GM18870 (cell line): ENCODE results near the gene LHX3.

ENCODE experiments used
- ATAC-seq: cut with Tn5 transposase; IDR thresholded peaks from one replicate; pipeline ENCODE4 v1.9.1; 2021; ENCODE audit warnings: moderate library complexity; ENCODE audit not compliant: unreplicated experiment

The LHX3 gene

DNA sequence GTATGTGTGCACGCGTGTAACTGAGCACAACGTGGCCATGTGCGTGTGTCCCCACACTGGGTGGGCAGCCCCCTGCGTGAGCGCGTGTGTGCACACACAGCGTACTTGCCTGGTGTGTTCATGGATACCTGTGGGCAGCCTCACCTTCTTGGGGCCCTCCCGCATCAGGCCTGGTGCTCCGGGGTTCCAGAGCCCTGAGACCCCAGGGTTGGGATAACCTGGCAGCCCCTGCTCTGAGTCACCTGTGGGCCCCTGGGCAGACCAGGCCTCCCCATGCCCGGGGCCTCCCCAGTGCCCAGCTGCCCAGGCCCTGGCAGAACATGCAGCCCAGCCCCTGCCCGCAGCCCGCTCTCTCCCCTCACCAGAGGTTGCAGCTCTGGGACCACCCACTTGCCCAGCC lies 25.2 kb downstream of the LHX3 start:
- ATAC-seq = no peak

DNA sequence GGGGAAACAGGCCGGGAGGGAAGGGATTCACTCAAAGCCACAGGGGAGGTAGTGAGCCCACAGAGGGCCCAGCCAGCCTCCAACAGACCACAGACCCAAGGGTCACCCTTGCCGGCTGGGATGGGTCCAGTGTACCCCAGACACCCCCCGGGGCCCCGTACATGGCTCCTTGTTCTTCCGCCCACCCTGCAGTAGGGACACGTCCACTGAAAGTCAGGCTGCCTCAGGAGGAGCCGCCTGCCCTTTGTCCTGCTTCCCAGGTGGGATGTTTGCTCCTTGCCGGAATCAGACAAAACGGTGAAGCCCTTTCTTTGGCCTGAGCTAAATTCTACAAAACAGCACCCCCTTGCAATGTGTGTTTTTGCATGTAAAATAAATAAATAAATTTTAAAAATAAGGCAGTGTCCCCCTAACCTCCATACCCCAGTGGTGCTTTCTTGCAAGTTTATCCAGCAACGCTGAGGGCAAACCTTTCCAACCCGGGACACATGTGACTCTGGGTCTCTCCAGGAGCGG lies 25.8 kb downstream of the LHX3 start:
- no peak for ATAC-seq

DNA sequence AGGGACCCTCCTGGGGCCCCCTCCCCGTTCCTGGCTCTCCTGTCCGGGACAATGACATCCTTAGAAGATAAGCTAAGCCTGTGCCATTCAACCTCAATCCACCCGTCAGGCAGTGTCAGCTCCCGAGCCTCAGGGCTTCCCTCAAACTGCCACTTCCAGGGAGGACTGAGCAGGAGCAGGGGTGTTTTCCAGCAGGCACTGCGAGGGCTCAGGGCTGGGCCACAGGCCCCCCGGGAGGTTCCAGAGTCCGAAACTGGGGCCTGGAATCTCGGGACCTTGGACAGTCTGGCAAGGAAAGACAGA lies 26.2 kb downstream of the LHX3 start:
- ATAC-seq = no peak

DNA sequence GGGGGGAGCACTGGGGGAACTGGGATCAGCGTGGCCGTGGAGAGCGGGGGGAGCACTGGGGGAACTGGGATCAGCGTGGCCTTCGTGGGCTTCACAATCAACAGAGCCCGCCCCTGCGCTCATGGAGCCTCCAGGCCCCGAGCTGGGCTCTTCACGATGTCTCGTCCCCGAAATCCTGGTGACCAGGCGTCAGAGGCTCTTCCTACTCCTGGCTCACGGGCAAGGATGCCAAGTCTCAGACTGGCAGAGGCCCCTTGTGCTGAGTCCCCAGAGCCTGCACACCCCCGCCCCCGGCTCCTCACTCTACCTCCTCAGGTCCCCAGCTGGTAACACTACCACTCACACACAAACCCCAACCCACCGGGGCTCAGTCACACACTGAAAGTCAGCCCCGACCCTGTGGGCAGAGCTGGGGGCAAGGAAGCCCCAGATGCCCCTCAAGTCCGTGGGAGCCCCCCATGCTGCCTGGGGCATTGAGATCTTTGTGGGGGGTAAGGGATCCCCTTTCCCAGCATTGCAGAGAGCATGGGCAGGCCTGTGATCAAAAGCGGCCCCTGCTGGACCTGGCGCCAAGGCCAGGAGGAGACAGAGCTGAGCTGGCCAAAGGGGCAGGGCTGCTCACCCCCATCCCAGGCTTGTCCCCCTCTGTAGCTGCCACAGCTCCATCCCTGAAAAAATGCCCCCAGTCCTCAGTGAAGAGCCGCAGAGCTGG lies 26.7 kb downstream of the LHX3 start:
- no peak for ATAC-seq

DNA sequence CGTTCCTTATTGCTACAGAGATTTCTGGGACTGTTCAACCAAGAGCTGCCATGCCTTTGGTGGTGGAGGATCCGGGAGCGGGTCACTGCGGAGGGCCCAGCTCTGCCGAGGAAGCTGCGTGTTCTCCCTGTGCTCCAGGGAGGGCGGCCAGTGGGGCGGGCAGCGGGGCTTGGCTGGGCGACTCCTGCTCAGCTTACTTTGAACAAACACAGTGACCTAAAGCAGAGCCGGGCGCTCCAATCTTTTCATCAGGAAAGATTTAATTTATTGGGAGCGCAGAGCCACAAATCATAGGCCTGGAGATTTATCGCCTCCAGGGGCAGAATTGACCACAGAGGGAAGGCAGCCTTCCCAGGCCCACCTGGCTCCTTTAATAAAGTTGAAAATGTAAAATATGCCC lies 27.7 kb downstream of the LHX3 start:
- ATAC-seq = no peak

DNA sequence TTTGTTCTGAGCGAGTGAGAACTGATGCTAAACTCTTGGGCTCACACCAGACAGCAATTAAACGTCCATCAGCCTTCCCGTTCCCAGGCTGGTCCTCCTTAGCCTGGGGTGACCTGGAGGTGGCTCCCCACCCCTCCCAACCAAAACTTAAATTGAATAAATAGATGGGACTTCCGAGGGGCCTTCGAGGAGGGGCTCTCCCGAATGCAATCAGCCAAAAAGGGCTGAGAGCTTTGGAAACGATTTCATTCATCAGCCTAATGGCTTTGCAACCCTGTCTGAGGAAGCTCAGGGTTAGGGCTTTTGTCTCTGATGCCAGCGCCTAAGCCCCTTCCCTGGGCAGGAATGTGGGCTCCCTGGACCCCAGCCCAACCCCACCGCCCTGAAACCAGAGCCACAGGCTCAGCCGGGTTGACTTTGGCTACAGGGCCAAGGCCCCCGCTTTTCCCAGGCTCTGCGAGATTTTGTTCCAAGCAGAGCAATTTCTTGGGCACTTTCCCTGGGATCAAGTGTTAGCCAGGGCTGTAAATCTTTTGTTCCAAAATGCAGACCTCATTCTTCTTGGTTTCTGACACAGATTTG lies 29.2 kb downstream of the LHX3 start:
- no peak for ATAC-seq

DNA sequence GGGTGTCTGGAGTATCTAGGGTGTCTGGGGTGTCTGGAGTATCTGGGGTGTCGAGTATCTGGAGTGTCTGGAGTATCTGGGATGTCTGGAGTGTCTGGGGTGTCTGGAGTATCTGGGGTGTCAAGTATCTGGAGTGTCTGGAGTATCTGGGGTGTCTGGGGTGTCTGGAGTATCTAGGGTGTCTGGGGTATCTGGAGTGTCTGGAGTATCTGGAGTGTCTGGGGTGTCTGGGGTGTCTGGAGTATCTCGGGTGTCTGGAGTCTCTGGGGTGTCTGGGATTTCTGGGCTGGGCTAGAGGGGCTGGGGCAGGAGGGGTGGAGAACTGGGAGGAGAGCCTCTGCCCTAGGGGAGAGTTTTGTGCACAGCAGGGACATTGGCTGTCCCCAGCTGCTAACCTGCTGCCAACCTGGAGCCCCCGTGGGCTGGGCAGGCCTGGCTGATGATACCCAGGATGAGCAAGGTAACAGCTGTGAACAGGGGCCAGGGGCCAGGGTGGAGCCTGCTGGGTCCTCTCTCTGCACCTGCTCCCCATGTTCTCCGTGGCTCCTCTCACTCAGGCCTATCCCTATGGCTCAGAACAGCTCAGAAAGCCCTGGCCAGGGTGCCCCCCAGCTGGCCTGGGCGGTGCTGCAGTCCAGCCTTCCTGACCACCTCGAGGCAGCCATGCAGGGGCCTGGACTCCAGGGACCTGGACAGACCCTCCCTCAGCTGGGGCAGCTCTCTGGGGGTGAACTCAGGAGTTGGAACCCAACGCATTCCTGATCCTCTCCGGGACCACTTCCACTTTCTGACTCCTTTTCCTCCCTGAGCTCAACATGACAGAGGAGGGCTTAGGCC lies 29.9 kb downstream of the LHX3 start:
- no peak for ATAC-seq

DNA sequence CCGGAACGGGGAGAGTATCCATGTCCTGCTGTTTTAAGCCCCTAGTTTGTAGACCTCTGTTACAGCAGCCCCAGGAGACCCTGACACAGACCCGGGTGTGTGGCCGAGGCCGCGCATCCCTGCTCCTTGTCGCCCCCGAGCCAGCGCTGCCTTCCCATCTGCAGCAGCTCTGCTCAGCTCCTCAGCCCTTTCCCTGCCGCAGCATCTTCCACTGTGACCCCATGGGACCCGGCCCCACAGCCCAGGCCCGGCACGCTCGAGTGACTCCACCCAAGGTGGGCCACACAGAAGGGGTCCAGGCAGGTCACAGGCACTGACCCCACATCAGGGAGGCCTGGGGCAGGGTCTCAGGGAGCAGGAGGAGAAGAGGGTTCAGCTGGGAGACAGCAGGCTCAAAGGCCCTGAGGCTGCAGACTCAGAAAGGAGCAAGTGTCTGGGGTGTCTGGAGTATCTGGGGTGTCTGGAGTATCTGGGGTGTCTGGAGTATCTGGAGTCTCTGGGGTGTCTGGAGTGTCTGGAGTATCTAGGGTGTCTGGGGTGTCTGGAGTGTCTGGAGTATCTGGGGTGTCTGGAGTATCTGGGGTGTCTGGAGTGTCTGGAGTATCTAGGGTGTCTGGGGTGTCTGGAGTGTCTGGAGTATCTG lies 31.2 kb downstream of the LHX3 start:
- no peak for ATAC-seq

DNA sequence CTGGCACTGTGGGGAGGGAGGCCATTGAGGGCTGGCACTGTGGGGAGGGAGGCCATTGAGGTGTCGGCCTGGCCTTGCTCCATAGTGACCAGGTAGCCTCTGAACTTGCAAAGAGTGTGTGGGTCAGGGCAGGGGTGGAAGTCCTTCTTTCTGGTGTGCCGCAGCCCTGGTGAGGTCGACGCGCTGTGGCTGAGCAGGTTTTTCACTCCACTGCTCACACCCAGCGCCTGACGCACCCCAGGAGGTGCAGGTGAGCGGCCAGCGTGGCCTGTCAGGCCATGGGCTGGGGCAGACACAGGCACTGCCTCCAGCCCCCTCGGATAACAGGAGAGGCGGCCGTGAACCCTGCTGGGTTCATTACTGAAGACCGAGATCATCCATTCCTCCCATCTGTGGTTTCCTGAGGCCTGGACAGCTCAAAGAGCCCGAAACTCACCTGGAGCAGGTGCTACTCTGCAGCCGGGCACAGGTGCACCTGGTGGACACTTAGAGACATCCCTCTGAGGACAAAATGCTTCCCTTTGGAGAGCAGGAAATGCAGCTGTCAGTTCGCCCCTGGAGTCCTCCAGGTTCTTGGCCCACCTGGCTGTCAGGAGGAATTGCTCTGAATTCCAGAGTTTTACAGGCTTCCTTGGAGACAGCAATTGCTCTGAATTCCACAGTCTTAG lies 32.4 kb downstream of the LHX3 start:
- no peak for ATAC-seq

DNA sequence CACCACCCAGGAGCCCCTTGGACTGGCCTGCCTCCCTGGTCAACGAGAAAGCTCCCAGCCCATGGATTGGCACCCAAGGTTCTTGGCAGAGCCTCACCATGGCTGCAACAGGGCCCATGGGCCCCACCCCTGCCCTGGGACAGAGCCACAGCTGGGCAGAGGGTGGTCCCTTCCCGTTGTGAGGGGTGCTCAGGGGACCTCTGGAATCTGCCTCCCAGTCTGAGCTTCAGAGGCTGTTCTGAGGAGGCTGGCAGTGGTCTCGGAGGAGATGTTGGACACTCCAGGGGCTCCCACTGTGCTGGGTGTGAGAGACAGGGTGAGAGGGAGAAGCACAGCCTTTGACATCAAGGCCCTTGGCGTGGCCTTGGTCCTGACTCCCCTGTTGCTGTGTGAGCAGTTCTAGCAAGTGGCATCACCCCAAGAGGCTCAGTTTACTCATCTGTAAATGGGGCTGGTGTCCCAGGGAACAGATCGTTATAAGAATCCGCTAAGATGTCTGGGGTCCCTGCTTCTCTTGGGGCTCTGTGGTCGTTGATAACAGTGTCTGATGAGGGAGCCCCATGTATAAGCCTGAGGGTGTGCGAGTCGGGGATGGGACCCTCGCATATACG lies 33.0 kb downstream of the LHX3 start:
- no peak for ATAC-seq

DNA sequence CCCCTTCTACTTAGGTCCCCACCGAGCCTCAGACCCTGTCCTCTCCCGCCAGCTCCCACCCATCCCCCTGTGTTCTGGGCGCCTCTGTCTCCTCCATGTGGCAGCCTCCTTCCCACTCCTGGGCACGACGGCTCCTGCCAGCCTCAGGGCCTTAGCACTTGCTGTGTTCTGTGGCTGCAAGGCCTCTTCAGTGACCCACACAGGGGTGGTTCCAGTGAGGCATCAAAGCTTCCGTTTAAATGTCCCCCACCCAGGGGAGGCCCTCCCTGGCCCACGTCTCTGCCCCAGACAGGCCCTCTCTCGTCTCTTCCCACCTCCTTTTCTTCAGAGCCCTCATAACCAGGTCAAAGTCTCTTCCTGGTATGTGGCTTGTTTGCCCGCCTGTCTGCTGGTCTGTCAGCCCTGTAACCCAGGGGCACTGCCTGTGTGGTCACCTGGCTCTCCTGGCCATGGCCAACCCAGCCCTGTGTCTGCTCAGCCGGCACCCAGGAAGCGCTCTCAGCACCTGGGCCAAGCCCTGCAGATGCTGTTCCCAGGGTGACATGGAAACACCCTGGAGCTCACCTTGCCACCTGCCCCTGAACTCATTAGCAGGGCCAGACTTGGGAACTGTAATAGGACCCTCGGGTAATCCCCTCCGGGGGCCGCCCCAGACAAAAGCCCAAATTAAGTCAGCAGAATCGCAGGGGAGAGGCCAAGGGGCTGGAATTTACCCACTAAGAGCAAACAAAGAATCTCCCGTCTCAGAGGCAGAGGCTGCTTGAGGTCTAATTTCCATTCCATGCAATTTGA lies 33.7 kb downstream of the LHX3 start:
- ATAC-seq = no peak

DNA sequence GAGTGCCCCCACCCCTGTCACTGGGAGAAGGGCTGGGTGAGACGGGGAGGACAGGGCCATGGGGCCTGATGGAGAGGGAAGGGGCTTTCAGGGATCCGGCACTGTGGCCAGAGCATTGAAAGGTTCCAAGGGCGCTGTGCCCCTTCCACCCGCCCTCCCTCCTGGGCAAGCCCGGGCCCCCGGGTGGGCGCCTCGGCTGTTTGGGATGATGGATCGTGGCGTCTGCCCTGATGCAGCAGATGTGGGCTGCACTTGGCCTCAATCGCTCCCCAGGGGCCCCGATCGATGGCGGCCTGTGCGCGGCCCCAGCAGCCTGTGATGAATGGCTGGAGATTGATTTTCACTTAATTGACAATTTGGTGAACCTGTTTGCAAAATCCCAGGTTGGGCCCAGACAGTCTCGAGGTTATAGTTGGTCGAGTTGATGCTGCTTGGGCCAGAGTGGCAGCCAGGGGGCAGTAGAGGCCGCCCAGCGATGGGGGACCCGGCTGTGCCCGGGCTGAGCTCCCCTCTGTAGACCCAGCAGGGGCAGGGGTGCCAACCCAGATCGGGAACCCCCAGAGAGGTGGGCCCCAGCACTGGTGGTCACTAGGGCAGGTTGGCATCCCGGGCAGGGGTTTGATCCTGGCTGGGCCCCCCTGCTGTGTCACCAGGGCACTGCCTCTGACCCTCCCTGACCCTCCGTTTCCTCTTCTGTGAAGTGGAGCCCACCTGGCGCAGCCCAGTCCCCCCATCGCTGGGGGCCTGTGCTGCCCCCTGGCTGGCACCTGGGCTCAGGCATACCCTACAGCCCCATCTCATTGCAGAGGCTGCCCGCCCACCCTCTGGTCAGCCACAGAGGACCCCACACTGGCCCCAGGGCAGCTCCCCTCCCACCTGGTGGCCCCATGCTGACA lies 34.7 kb downstream of the LHX3 start:
- no peak for ATAC-seq

DNA sequence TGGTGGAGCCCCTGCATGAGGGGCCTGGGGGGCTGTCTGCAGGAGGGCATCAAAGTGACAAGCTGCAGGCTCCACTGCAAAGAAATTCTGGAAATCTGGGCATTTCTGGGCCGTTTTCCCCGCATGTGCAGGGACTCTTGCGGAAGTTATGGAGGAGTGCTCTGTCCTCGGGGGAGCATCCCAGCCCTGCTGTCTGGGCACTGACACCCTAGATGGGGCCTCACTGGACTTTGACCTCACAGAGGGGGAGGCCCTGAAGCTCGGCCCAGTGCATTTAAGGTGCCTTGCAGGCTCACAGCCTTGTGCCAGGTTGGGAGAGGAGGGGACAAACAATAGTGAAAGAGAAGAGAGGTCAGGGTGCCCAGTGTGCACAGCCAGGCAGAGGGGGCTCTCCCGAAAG lies 35.4 kb downstream of the LHX3 start:
- no peak for ATAC-seq

DNA sequence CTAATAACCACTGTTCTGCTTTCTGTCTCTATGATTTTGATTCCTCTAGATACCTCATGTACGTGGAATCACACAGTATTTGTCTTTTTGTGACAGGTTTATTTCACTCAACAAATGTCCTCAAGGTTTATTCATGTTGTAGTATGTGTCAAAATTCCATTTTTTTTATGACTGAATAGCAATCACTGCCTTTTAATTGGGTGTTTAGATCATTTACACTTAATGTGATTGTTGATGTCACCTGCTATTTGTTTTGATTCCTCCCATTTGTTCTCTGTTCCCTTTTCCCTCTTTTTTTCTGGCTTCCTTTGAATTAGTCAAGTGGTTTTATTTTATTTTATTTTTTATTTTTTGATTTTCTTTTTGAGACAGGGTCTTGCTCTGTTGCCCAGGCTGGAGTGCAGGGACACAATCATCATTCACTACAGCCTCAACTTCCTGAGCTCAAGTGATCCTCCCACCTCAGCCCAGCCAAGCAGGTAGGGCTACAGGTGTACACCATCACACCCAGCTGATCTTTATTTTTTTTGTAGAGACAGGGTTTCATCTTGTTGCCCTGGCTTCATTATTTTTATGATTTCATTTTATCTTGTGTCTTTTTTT lies 41.6 kb downstream of the LHX3 start:
- ATAC-seq = no peak

DNA sequence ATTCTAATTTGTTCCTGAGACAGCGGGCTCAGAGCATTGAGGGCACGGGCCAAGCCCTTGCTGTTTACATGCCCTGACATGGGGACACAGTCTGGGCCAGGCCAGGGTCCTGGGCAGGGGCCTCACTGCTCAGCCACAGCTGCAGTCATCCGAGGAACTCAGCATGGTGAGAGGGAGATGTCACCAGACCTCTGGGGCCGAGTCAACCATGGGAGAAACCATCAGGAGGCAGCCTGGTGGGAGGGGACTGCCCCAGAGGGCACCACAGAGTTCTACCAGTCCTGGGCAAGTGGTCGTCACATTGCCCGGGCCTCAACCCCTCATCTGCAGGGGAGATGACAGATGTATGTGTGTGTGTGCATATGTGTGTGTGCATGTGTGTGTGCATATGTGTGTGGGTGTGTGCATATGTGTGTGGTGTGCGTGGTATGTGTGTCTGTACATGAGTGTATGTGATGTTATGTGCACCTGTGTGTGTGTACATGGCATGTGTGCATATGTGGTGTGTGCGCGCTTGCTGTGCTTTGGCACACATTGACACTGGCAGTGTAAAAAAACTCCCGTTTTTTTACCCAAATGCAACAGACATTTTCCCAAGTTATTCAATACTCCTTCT lies 43.8 kb downstream of the LHX3 start:
- no peak for ATAC-seq

DNA sequence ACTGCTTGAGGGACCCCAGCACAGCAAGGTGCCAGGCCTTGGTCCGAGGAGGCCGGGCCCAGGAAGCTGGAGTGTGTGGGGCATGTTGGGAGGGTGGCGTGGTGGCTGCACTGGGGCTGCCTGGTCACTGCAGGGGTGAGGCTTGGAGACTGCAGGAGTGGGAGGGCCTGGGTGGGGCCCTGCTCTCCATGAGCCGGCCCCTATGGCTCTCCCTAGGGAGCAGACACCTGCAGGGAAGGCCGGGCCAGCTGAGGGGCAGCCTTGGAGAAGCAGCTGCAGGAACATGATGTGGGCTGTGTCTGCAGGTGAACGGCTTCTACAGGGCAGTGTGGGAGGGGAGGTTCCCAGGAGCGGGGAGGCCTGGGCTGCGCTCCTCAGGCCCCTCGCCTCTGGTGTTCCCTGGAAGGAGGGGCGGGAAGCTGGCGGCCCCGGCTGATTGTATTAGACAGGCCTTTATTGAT lies 44.5 kb downstream of the LHX3 start:
- no peak for ATAC-seq

DNA sequence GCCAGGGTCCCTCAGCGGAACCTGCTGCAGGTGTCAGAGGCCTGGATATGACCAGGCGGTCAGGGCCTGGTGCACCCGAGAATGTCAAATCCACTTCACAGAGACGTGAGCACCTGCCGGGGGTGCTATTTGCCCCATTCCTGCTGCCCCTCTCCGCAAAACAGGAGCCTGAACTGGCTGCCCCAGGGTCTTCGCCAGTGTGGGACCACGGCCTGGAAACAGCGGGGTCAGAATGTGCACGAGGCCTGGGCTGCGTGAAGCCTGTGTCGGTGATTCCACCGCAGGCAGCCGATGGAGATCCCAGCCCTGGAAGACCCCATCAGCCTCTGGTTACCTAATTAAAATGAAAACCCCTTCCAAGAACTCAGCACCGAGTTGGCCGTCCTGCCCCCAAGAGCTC lies 45.1 kb downstream of the LHX3 start:
- no peak for ATAC-seq
